Measurements from ENCODE around the gene CUX1. TPM values are rescaled to one million over a fixed set of nuclear protein-coding genes. Genes with fewer than 3 reads are reported as not detected.

The CUX1 gene
- total and polyA plus RNA-seq, 2 of the 13 experiments (the other 11 are each of a cell fraction or from before 2014, with no cell fraction given) = 13.7 to 14.9 TPM

GRCh38 chr7:101963693-101964092, 146.3 kb downstream of the CUX1 start:
- H3K9ac ChIP-seq (ENCODE audit: insufficient read depth, low read depth, low read length) = no peak overlapping the region
- WGBS (ENCODE audit: low lambda C conversion rate) = 98% methylated on average over 9 of the region's 9 CpGs

GRCh38 chr7:101964680-101965452, 147.4 kb downstream of the CUX1 start:
- intact Hi-C loops (cut with micrococcal nuclease; ENCODE audit: unreplicated experiment) = no loop called here
- in situ Hi-C loops (cut with HindIII; ENCODE audit: extremely low pct_ligation_motif_present, low pct_unique_long_range_greater_than_20kb) = no loop called here
- BruUV-seq (replicated peaks) = no TSS peak
- H3K36me3 ChIP-seq (replicated peaks in 1 of 2; ENCODE audit: control insufficient read depth in 1 of 2, insufficient read depth in 2 of 2, low read length in 2 of 2) = peaks cover 1 to 8% of the 10 kb centered on the region in 2 experiments; a peak in 2 of 5 replicates
- no peaks in the 10 kb centered on the region; a peak in 1 of 5 replicates for H3K27me3 ChIP-seq (ENCODE audit: control insufficient read depth in 1 of 2, insufficient read depth in 2 of 2, low read length in 2 of 2)
- H3K79me2 ChIP-seq (ENCODE audit: insufficient read depth, low read length) = peaks cover 7% of the 10 kb centered on the region
- H3K27ac ChIP-seq (ENCODE audit: extremely low read length, insufficient read depth, low read length) = no peak overlapping the region
- POLR2A ChIA-PET = interaction anchor here (0.6 kb wide), 1 partner anchor 9 kb away, joined by 3 read pairs; no protein-coding TSS in a partner anchor
- CTCF ChIA-PET (ENCODE audit: low intra/inter-chr PET ratio, low total read pairs) = no interaction called here
- ATAC-seq (no peak), FAIRE-seq (no peak), DNase-seq (ENCODE audit: low spot score) (no peak)
- H3K9me3 ChIP-seq (ENCODE audit: low read length) = no peaks in the 10 kb centered on the region
- H4K20me1 ChIP-seq (ENCODE audit: insufficient read depth, low read length) = peaks cover 3% of the 10 kb centered on the region; the same call in 1 of the 2 replicates
- H3K4me3 ChIP-seq (replicated peaks in 1 of 3; ENCODE audit: insufficient read depth in 1 of 3, low read depth in 2 of 3, low read length in 3 of 3) = no peak overlapping the region
- no peak overlapping the region for H3K4me2 ChIP-seq (ENCODE audit: low read depth, low read length)
- no peak overlapping the region for H2AFZ ChIP-seq (ENCODE audit: low read length)
- H3K4me1 ChIP-seq (ENCODE audit: insufficient read depth, low read length) = peaks cover 17% of the 10 kb centered on the region
- WGBS (ENCODE audit: low lambda C conversion rate) = 95% methylated on average over 15 of the region's 18 CpGs
- H3K9ac ChIP-seq (ENCODE audit: insufficient read depth, low read depth, low read length) = no peak overlapping the region
- TF ChIP-seq ZNF644 (CRISPR knock-in tag; IDR thresholded peaks at IDR 0.05; ENCODE audit: low read depth) = no peak
- TF ChIP-seq CCAR2 (optimal IDR thresholded peaks at IDR 0.05; ENCODE audit: low read depth, low read length) = no peak
- no peak for TF ChIP-seq ZNF788 (CRISPR knock-in tag; IDR thresholded peaks at IDR 0.05; ENCODE audit: borderline replicate concordance)
- no peak for TF ChIP-seq GTF3A (CRISPR knock-in tag; conservative IDR thresholded peaks at IDR 0.05)
- no peak for TF ChIP-seq RCOR2 (CRISPR knock-in tag; IDR thresholded peaks at IDR 0.05)
- TF ChIP-seq ZNF10 (CRISPR knock-in tag; IDR thresholded peaks at IDR 0.05; ENCODE audit: borderline replicate concordance, low read depth) = no peak
- no peak for TF ChIP-seq ZNF709 (CRISPR knock-in tag; IDR thresholded peaks at IDR 0.05)
- TF ChIP-seq PHF20 (CRISPR knock-in tag; IDR thresholded peaks at IDR 0.05) = no peak
- TF ChIP-seq NFRKB (IDR thresholded peaks at IDR 0.05) = no peak
- TF ChIP-seq GATA4 (IDR thresholded peaks at IDR 0.05; ENCODE audit: borderline replicate concordance, low read depth) = no peak
- no peak for TF ChIP-seq KDM2A (CRISPR knock-in tag; IDR thresholded peaks at IDR 0.05; ENCODE audit: borderline replicate concordance, low read depth)
- no peak for TF ChIP-seq ZFP36L1 (CRISPR knock-in tag; IDR thresholded peaks at IDR 0.05)
- TF ChIP-seq ZNF432 (CRISPR knock-in tag; IDR thresholded peaks at IDR 0.05; ENCODE audit: borderline replicate concordance) = no peak
- no peak for TF ChIP-seq ZSCAN21 (CRISPR knock-in tag; IDR thresholded peaks at IDR 0.05; ENCODE audit: borderline replicate concordance)

More at GRCh38 chr7:101963693-101964092, 146.3 kb downstream of the CUX1 start:
- Histone ChIP-seq H2AFZ (ENCODE audit: low read length) (no peak overlapping the region), H3K4me3 (replicated peaks in 1 of 3; ENCODE audit: insufficient read depth in 1 of 3, low read depth in 2 of 3, low read length in 3 of 3) (no peak overlapping the region), H3K27ac (ENCODE audit: extremely low read length, insufficient read depth, low read length) (no peak overlapping the region), H3K4me1 (ENCODE audit: insufficient read depth, low read length) (peaks cover 5% of the 10 kb centered on the region), H3K36me3 (replicated peaks in 1 of 2; ENCODE audit: control insufficient read depth in 1 of 2, insufficient read depth in 2 of 2, low read length in 2 of 2) (peaks cover 1 to 8% of the 10 kb centered on the region in 2 experiments; a peak in 2 of 5 replicates), H3K4me2 (ENCODE audit: low read depth, low read length) (no peak overlapping the region), H3K9me3 (ENCODE audit: low read length) (no peaks in the 10 kb centered on the region), H3K27me3 (ENCODE audit: control insufficient read depth in 1 of 2, insufficient read depth in 2 of 2, low read length in 2 of 2) (no peaks in the 10 kb centered on the region; a peak in 1 of 5 replicates), H3K79me2 (ENCODE audit: insufficient read depth, low read length) (peaks cover 7% of the 10 kb centered on the region), H4K20me1 (ENCODE audit: insufficient read depth, low read length) (no peaks in the 10 kb centered on the region; the same call in 1 of the 2 replicates)
- TF ChIP-seq SATB2 (CRISPR knock-in tag; IDR thresholded peaks at IDR 0.05) (no peak), TIGD3 (CRISPR knock-in tag; IDR thresholded peaks at IDR 0.05; ENCODE audit: borderline replicate concordance) (no peak), ZNF121 (CRISPR knock-in tag; IDR thresholded peaks at IDR 0.05) (peak; percentile 22; the same call in 1 of the 2 replicates), IRX3 (CRISPR knock-in tag; IDR thresholded peaks at IDR 0.05; ENCODE audit: borderline replicate concordance, low read depth) (no peak)
- CTCF ChIA-PET (ENCODE audit: low intra/inter-chr PET ratio, low total read pairs) = no interaction called here
- intact Hi-C loops (cut with micrococcal nuclease; ENCODE audit: unreplicated experiment) = no loop called here
- DNase-seq (ENCODE audit: low spot score) (no peak), ATAC-seq (no peak), FAIRE-seq (no peak)
- POLR2A ChIA-PET = no interaction called here
- in situ Hi-C loops (cut with HindIII; ENCODE audit: extremely low pct_ligation_motif_present, low pct_unique_long_range_greater_than_20kb) = no loop called here
- BruUV-seq (replicated peaks) = no TSS peak
